ENCODE data around the gene SHROOM3. TPM values are rescaled to one million over a fixed set of nuclear protein-coding genes. Genes with fewer than 3 reads are reported as not detected.
A peak's percentile ranks its signal among the peaks of the same experiment; 100 is the strongest.

The SHROOM3 gene
- total and polyA plus RNA-seq, 4 donors: 4.7 to 25.8 (median 8.7) TPM

DNA sequence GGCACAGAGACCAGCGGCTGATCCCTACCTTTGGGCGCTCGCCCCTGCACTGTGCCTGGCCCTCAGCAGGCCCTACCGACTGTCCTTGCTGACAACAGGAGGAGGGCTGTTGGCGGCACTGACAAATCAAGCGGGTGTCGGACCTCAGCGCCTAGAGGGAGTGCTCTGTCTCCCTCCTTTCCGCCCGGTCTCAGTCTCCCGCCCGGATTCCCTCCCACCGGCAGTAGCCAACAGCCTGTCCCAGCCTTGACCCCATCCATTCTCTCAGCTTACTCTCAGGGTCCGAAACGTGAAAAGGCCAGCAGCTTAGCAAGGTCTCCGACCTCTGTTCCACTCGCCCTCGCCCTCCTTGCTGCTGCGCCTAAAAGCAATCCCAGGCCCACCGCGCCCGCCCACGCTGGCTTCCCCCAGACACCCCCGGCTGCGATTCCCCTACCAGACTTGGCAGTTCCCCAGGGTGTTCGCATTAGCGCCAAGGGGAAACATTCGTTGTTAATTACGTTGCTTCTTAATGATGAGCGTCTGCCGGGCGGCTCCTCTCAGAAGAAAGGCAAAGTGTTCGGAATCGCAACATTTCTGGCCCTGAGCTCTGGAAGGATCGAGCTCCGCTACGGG lies 366.7 kb downstream of the SHROOM3 start:
- no peaks in the 10 kb centered on the region for H3K27me3 ChIP-seq (ENCODE audit: control insufficient read depth in 4 of 4, insufficient read depth in 4 of 4, low read length in 3 of 4)
- no peaks in the 10 kb centered on the region for H3K9me3 ChIP-seq (ENCODE audit: control insufficient read depth in 4 of 4, low read length in 3 of 4)
- no peaks in the 10 kb centered on the region for H3K4me1 ChIP-seq (ENCODE audit: control insufficient read depth in 4 of 4, insufficient read depth in 4 of 4, low read length in 3 of 4)
- 59% methylated on average over 37 of the region's 37 CpGs for WGBS
- no peak for TF ChIP-seq FOXA2 (IDR thresholded peaks at IDR 0.05)
- TF ChIP-seq RXRA (IDR thresholded peaks at IDR 0.05): peak; percentile 51 to 72
- TF ChIP-seq NR2F2 (IDR thresholded peaks at IDR 0.05): peak; percentile 32
- H3K9ac ChIP-seq (ENCODE audit: low read depth in 1 of 2, low read length in 2 of 2): no peak overlapping the region
- H3K27ac ChIP-seq (ENCODE audit: low read depth in 1 of 2, low read length in 2 of 2): peak overlapping the region; percentile 33 to 49
- H3K4me3 ChIP-seq (ENCODE audit: low read depth in 1 of 3, low read length in 3 of 3): no peak overlapping the region
- no peak for DNase-seq (ENCODE audit: low spot score)
- H3K36me3 ChIP-seq (ENCODE audit: control insufficient read depth in 4 of 4, insufficient read depth in 3 of 4, low read depth in 1 of 4, low read length in 3 of 4): no peaks in the 10 kb centered on the region

GRCh38 chr4:76802236-76803021 lies 367.4 kb downstream of the SHROOM3 start:
- Histone ChIP-seq H3K27me3 (ENCODE audit: control insufficient read depth in 4 of 4, insufficient read depth in 4 of 4, low read length in 3 of 4) (no peaks in the 10 kb centered on the region), H3K27ac (ENCODE audit: low read depth in 1 of 2, low read length in 2 of 2) (peak overlapping the region; percentile 33 to 49), H3K36me3 (ENCODE audit: control insufficient read depth in 4 of 4, insufficient read depth in 3 of 4, low read depth in 1 of 4, low read length in 3 of 4) (no peaks in the 10 kb centered on the region), H3K4me3 (ENCODE audit: low read depth in 1 of 3, low read length in 3 of 3) (no peak overlapping the region), H3K9me3 (ENCODE audit: control insufficient read depth in 4 of 4, low read length in 3 of 4) (peaks cover 0 to 2% (median 0%) of the 10 kb centered on the region in 4 donors), H3K9ac (ENCODE audit: low read depth in 1 of 2, low read length in 2 of 2) (no peak overlapping the region), H3K4me1 (ENCODE audit: control insufficient read depth in 4 of 4, insufficient read depth in 4 of 4, low read length in 3 of 4) (no peaks in the 10 kb centered on the region)
- DNase-seq (ENCODE audit: low spot score): no peak
- WGBS: 72% methylated on average over 20 of the region's 20 CpGs
- no peak for TF ChIP-seq RXRA (IDR thresholded peaks at IDR 0.05)

DNA sequence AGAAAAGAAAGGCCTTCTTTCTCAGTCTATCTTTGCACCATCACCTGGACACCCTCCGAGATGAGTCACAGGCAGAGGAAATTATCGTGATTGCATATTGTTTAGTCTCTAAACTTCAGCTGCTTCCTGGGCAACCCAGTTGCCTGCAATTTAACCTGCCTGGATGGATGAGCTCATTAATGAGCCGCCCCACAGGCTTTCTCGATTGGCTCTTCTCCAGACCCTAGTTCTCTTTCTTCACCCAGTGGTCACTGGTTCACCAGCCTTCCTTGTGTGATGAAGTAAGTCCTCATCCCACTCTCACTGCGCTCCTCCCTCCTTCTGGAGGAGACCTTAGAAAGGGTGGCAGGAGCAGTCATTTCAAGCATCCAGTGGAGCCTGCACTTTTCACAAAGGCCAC lies 368.5 kb downstream of the SHROOM3 start:
- Histone ChIP-seq H3K27ac (ENCODE audit: low read depth in 1 of 2, low read length in 2 of 2) (no peak overlapping the region), H3K9me3 (ENCODE audit: control insufficient read depth in 4 of 4, low read length in 3 of 4) (peaks cover 0 to 5% (median 4%) of the 10 kb centered on the region in 4 donors), H3K36me3 (ENCODE audit: control insufficient read depth in 4 of 4, insufficient read depth in 3 of 4, low read depth in 1 of 4, low read length in 3 of 4) (no peaks in the 10 kb centered on the region), H3K4me1 (ENCODE audit: control insufficient read depth in 4 of 4, insufficient read depth in 4 of 4, low read length in 3 of 4) (no peaks in the 10 kb centered on the region), H3K9ac (ENCODE audit: low read depth in 1 of 2, low read length in 2 of 2) (no peak overlapping the region), H3K27me3 (ENCODE audit: control insufficient read depth in 4 of 4, insufficient read depth in 4 of 4, low read length in 3 of 4) (no peaks in the 10 kb centered on the region), H3K4me3 (ENCODE audit: low read depth in 1 of 3, low read length in 3 of 3) (no peak overlapping the region)
- WGBS: 78% methylated on average over 5 of the region's 5 CpGs
- DNase-seq (ENCODE audit: low spot score): no peak
- TF ChIP-seq FOXA1 (IDR thresholded peaks at IDR 0.05): no peak
- TF ChIP-seq ZBTB33 (IDR thresholded peaks at IDR 0.05): no peak
- TF ChIP-seq, protein P1, sequence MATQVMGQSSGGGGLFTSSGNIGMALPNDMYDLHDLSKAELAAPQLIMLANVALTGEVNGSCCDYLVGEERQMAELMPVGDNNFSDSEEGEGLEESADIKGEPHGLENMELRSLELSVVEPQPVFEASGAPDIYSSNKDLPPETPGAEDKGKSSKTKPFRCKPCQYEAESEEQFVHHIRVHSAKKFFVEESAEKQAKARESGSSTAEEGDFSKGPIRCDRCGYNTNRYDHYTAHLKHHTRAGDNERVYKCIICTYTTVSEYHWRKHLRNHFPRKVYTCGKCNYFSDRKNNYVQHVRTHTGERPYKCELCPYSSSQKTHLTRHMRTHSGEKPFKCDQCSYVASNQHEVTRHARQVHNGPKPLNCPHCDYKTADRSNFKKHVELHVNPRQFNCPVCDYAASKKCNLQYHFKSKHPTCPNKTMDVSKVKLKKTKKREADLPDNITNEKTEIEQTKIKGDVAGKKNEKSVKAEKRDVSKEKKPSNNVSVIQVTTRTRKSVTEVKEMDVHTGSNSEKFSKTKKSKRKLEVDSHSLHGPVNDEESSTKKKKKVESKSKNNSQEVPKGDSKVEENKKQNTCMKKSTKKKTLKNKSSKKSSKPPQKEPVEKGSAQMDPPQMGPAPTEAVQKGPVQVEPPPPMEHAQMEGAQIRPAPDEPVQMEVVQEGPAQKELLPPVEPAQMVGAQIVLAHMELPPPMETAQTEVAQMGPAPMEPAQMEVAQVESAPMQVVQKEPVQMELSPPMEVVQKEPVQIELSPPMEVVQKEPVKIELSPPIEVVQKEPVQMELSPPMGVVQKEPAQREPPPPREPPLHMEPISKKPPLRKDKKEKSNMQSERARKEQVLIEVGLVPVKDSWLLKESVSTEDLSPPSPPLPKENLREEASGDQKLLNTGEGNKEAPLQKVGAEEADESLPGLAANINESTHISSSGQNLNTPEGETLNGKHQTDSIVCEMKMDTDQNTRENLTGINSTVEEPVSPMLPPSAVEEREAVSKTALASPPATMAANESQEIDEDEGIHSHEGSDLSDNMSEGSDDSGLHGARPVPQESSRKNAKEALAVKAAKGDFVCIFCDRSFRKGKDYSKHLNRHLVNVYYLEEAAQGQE (IDR thresholded peaks at IDR 0.05): no peak
- no peak for TF ChIP-seq YY1 (IDR thresholded peaks at IDR 0.05)
- no peak for TF ChIP-seq TAF1 (conservative IDR thresholded peaks at IDR 0.05)
- TF ChIP-seq EGR1 (IDR thresholded peaks at IDR 0.05; ENCODE audit: low read depth in 2 of 2): no peak
- no peak for TF ChIP-seq HNF4A (conservative IDR thresholded peaks at IDR 0.05)
- TF ChIP-seq NR2F2 (IDR thresholded peaks at IDR 0.05): no peak

Data from liver (tissue), 9 donors.